ENCODE data around the gene NUP205. TPM values are rescaled to one million over a fixed set of nuclear protein-coding genes. Genes with fewer than 3 reads are reported as not detected.
A peak's percentile ranks its signal among the peaks of the same experiment; 100 is the strongest.

NUP205 gene
- total RNA-seq, 2 donors from 2014 or later: 38.0 to 58.4 TPM

- H3K27ac ChIP-seq: peak overlapping the region; percentile 89
- DNase-seq: peak; percentile 30
- peak overlapping the region; percentile 76 for H3K4me3 ChIP-seq
- no peaks in the 10 kb centered on the region for H3K27me3 ChIP-seq
- no peaks in the 10 kb centered on the region for H3K9me3 ChIP-seq
- H3K9ac ChIP-seq (ENCODE audit: low read depth in 2 of 2, low read length in 2 of 2): peak overlapping the region; percentile 38 to 81
- H3K4me1 ChIP-seq: no peaks in the 10 kb centered on the region
- no peak for TF ChIP-seq CTCF (IDR thresholded peaks at IDR 0.05)
- no peaks in the 10 kb centered on the region for H3K36me3 ChIP-seq
- intact Hi-C loops (cut with DNase I): no loop called here
These were observed 47.0 kb upstream of the NUP205 start for GRCh38 chr7:135510592-135511183.

- H3K9me3 ChIP-seq: no peaks in the 10 kb centered on the region
- intact Hi-C loops (cut with DNase I): no loop called here
- H3K9ac ChIP-seq (ENCODE audit: low read depth in 2 of 2, low read length in 2 of 2): no peak overlapping the region
- H3K4me1 ChIP-seq: no peaks in the 10 kb centered on the region
- TF ChIP-seq CTCF (IDR thresholded peaks at IDR 0.05): peak; percentile 55
- H3K4me3 ChIP-seq: no peak overlapping the region
- H3K27ac ChIP-seq: no peak overlapping the region
- peak; percentile 27 for DNase-seq
- no peaks in the 10 kb centered on the region for H3K36me3 ChIP-seq
- no peaks in the 10 kb centered on the region for H3K27me3 ChIP-seq
These were observed 45.4 kb upstream of the NUP205 start for GRCh38 chr7:135512135-135512887.

GRCh38 chr7:135514856-135515255 is 42.9 kb upstream of the NUP205 start:
- H3K27me3 ChIP-seq: no peaks in the 10 kb centered on the region
- H3K27ac ChIP-seq: no peak overlapping the region
- no peak overlapping the region for H3K9ac ChIP-seq (ENCODE audit: low read depth in 2 of 2, low read length in 2 of 2)
- no peak for DNase-seq
- TF ChIP-seq CTCF (IDR thresholded peaks at IDR 0.05): no peak
- intact Hi-C loops (cut with DNase I): no loop called here
- no peak overlapping the region for H3K4me3 ChIP-seq
- H3K4me1 ChIP-seq: no peaks in the 10 kb centered on the region
- H3K9me3 ChIP-seq: no peaks in the 10 kb centered on the region
- H3K36me3 ChIP-seq: no peaks in the 10 kb centered on the region

- intact Hi-C loops (cut with DNase I): no loop called here
- Histone ChIP-seq H3K27me3 (no peaks in the 10 kb centered on the region), H3K4me3 (no peak overlapping the region), H3K4me1 (no peaks in the 10 kb centered on the region), H3K9ac (ENCODE audit: low read depth in 2 of 2, low read length in 2 of 2) (no peak overlapping the region), H3K27ac (no peak overlapping the region), H3K36me3 (no peaks in the 10 kb centered on the region), H3K9me3 (no peaks in the 10 kb centered on the region)
- no peak for DNase-seq
- TF ChIP-seq CTCF (IDR thresholded peaks at IDR 0.05): no peak
These were observed 40.7 kb upstream of the NUP205 start for GRCh38 chr7:135517060-135517459.

- DNase-seq: no peak
- Histone ChIP-seq H3K27ac (no peak overlapping the region), H3K4me1 (no peaks in the 10 kb centered on the region), H3K9ac (ENCODE audit: low read depth in 2 of 2, low read length in 2 of 2) (no peak overlapping the region), H3K27me3 (no peaks in the 10 kb centered on the region), H3K36me3 (no peaks in the 10 kb centered on the region), H3K9me3 (no peaks in the 10 kb centered on the region), H3K4me3 (no peak overlapping the region)
- intact Hi-C loops (cut with DNase I): no loop called here
- TF ChIP-seq CTCF (IDR thresholded peaks at IDR 0.05): no peak
These were observed 39.0 kb upstream of the NUP205 start for GRCh38 chr7:135518748-135519147.
